Measurements from ENCODE around the gene DNER. TPM values are rescaled to one million over a fixed set of nuclear protein-coding genes. Genes with fewer than 3 reads are reported as not detected.

Gene DNER
- total RNA-seq, 1 experiment from 2014 or later, result 8.4 TPM

DNA sequence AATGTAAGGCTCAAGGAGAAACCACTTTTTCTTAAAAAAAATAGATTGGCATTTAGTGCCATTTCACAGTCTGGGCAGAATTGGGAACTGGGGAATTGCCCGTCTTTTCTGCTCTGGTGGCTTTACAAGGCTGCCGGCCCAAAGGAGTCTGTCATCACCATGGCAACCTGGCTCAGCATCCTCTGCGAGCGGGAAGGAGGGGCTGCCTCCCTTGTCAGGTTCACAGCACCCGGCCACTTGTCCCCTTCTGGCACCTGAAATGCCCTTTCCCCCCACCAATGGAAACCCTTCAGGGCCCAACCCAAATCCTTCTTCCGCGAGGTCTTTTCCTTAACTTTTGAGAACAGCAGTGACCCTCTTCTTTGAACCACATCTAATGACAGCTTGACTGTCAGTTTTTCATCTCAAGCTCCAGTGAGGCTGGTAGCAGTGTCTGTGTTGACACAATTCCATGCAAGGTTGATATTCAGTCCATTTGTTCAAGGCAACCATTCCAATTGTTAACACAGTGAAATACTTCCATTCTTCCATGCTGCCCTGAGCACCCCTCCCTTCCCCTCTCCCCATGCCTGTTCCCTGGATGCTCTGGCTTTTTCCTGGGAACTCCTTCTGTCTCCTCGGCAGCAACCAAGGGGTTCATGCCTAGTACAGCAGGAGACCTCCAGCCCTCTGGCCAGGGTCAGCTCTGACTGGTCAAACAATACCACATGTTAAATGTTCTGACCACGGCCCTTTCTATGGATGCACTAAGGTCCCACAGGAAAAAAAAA is 79.6 kb downstream of the DNER start:
- Histone ChIP-seq H3K27me3 (replicated peaks; ENCODE audit: insufficient read depth, low read depth, low read length, poor library complexity) (no peaks in the 10 kb centered on the region), H3K4me3 (ENCODE audit: low read depth, low read length, poor library complexity, severe bottlenecking) (no peak overlapping the region), H3K4me1 (ENCODE audit: insufficient read depth, low read length, poor library complexity, severe bottlenecking) (no peaks in the 10 kb centered on the region), H3K27ac (ENCODE audit: low read depth, low read length, poor library complexity, severe bottlenecking) (no peak overlapping the region), H3K9me3 (ENCODE audit: low read depth, low read length, poor library complexity, severe bottlenecking) (no peaks in the 10 kb centered on the region), H3K36me3 (ENCODE audit: insufficient read depth, low read length, poor library complexity, severe bottlenecking) (no peaks in the 10 kb centered on the region)
- CTCF ChIA-PET, result no interaction called here
- no peak for DNase-seq (ENCODE audit: low spot score)
- intact Hi-C loops (cut with micrococcal nuclease; ENCODE audit: unreplicated experiment), result no loop called here
- POLR2A ChIA-PET (ENCODE audit: low non-redundant PET), result no interaction called here
- no TSS peak for BruUV-seq (replicated peaks)
- TF ChIP-seq, protein P1, sequence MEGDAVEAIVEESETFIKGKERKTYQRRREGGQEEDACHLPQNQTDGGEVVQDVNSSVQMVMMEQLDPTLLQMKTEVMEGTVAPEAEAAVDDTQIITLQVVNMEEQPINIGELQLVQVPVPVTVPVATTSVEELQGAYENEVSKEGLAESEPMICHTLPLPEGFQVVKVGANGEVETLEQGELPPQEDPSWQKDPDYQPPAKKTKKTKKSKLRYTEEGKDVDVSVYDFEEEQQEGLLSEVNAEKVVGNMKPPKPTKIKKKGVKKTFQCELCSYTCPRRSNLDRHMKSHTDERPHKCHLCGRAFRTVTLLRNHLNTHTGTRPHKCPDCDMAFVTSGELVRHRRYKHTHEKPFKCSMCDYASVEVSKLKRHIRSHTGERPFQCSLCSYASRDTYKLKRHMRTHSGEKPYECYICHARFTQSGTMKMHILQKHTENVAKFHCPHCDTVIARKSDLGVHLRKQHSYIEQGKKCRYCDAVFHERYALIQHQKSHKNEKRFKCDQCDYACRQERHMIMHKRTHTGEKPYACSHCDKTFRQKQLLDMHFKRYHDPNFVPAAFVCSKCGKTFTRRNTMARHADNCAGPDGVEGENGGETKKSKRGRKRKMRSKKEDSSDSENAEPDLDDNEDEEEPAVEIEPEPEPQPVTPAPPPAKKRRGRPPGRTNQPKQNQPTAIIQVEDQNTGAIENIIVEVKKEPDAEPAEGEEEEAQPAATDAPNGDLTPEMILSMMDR (conservative IDR thresholded peaks at IDR 0.05; ENCODE audit: low read depth, low read length), result no peak
- no peak for TF ChIP-seq EZH2 (IDR thresholded peaks at IDR 0.05; ENCODE audit: borderline replicate concordance, low read depth, low read length, poor library complexity, severe bottlenecking)

DNA sequence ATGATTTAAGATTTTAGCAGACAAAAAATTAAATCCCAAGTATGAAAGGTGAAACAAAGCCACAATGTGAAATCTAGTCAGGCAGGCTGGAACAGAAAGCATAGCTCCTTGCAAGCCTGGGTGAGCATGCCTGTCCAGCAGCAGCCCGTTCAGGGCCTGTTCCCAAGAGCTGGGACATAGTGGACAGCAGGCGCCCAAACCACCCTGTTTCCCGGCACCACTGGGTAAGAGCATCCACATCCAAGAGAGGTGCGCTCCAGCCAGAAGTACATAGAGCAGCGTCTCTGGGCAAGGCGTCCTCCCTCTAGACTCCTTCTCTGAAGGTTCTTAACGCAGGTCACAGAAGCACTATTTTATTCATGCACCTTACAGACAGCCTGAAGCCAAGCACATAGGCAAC is 80.8 kb downstream of the DNER start:
- BruUV-seq (replicated peaks), result no TSS peak
- TF ChIP-seq, protein P1 (conservative IDR thresholded peaks at IDR 0.05; ENCODE audit: low read depth, low read length), result no peak
- no peak for TF ChIP-seq EZH2 (IDR thresholded peaks at IDR 0.05; ENCODE audit: borderline replicate concordance, low read depth, low read length, poor library complexity, severe bottlenecking)
- H3K4me3 ChIP-seq (ENCODE audit: low read depth, low read length, poor library complexity, severe bottlenecking), result no peak overlapping the region
- intact Hi-C loops (cut with micrococcal nuclease; ENCODE audit: unreplicated experiment), result no loop called here
- ChIA-PET POLR2A (ENCODE audit: low non-redundant PET) (no interaction called here), CTCF (no interaction called here)
- no peaks in the 10 kb centered on the region for H3K4me1 ChIP-seq (ENCODE audit: insufficient read depth, low read length, poor library complexity, severe bottlenecking)
- no peaks in the 10 kb centered on the region for H3K36me3 ChIP-seq (ENCODE audit: insufficient read depth, low read length, poor library complexity, severe bottlenecking)
- no peaks in the 10 kb centered on the region for H3K9me3 ChIP-seq (ENCODE audit: low read depth, low read length, poor library complexity, severe bottlenecking)
- H3K27me3 ChIP-seq (replicated peaks; ENCODE audit: insufficient read depth, low read depth, low read length, poor library complexity), result no peaks in the 10 kb centered on the region
- DNase-seq (ENCODE audit: low spot score), result no peak
- no peak overlapping the region for H3K27ac ChIP-seq (ENCODE audit: low read depth, low read length, poor library complexity, severe bottlenecking)

DNA sequence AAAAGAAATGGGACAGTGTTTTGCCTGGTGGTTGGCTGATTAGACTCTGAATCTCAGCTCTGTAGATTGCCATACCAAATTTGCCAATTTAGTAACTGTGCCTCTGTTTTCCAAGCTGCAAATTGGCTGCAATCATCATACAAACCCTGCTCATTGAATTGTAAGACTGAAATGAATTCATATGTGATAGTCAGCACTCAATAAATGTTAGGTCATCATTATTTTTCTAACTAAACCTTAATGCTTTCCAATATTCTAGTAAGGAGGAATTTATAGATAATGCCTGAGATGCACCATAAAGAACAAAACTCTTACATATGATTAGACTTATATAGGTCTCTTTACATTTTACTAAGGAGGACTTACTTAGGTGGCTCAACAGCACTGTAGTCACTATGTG is 85.3 kb downstream of the DNER start:
- Histone ChIP-seq H3K9me3 (ENCODE audit: low read depth, low read length, poor library complexity, severe bottlenecking) (no peaks in the 10 kb centered on the region), H3K27ac (ENCODE audit: low read depth, low read length, poor library complexity, severe bottlenecking) (no peak overlapping the region), H3K36me3 (ENCODE audit: insufficient read depth, low read length, poor library complexity, severe bottlenecking) (no peaks in the 10 kb centered on the region), H3K4me3 (ENCODE audit: low read depth, low read length, poor library complexity, severe bottlenecking) (no peak overlapping the region), H3K27me3 (replicated peaks; ENCODE audit: insufficient read depth, low read depth, low read length, poor library complexity) (no peaks in the 10 kb centered on the region), H3K4me1 (ENCODE audit: insufficient read depth, low read length, poor library complexity, severe bottlenecking) (no peaks in the 10 kb centered on the region)
- ChIA-PET POLR2A (ENCODE audit: low non-redundant PET) (no interaction called here), CTCF (no interaction called here)
- DNase-seq (ENCODE audit: low spot score), result no peak
- TF ChIP-seq EZH2 (IDR thresholded peaks at IDR 0.05; ENCODE audit: borderline replicate concordance, low read depth, low read length, poor library complexity, severe bottlenecking), result no peak
- TF ChIP-seq, protein P1 (conservative IDR thresholded peaks at IDR 0.05; ENCODE audit: low read depth, low read length), result no peak
- no TSS peak for BruUV-seq (replicated peaks)
- intact Hi-C loops (cut with micrococcal nuclease; ENCODE audit: unreplicated experiment), result no loop called here
